CD4-positive, alpha-beta T cell (primary cell): Measurements from ENCODE around the gene C2orf42. TPM values are rescaled to one million over a fixed set of nuclear protein-coding genes. Genes with fewer than 3 reads are reported as not detected.
"Not testable (repeated sequence)": the region's sequence is repeated elsewhere in the genome, so short reads cannot be mapped to it uniquely, and the experiment has no call there.

ENCODE experiments used
- ATAC-seq: fragments of 200-7000 bp; cut with Tn5 transposase; one replicate; pipeline ENCODE4 v1.10.0; 2022; ENCODE audit warnings: mild to moderate bottlenecking; ENCODE audit not compliant: poor library complexity
- CTCF ChIA-PET: fragments of 350-600 bp; sonication (Branson Sonifier 250); formaldehyde crosslinking; loops from one replicate; lab custom pipeline; 2021; ENCODE audit warnings: antibody characterized with exemption, inconsistent platforms; lab: Charles Lee
- POLR2A ChIA-PET: fragments of 350-600 bp; sonication (Branson Sonifier 250); formaldehyde crosslinking; loops from one replicate; lab custom pipeline; 2021; ENCODE audit warnings: antibody characterized with exemption, inconsistent platforms; lab: Charles Lee
- DNase-seq, 14 experiments: peaks; one replicate each; pipeline ENCODE4 v3.0.0-alpha.2; 2013 to 2020; ENCODE audit warnings: mixed read lengths in 2 of 14
- H3K27ac ChIP-seq, 2 donors: one replicate each; pipeline versions ENCODE4 v1.5.1 to v1.7.0; 2013; ENCODE audit warnings: low read length in 2 of 2, low read depth in 1 of 2, mild to moderate bottlenecking in 1 of 2
- H3K27me3 ChIP-seq, 2 experiments: 1 replicate in 1 of 2; 2 replicates in 1 of 2; pipeline versions ENCODE4 v1.6.1 to v1.7.0; 2013; ENCODE audit warnings: low read length in 2 of 2, control low read depth in 1 of 2, mild to moderate bottlenecking in 1 of 2, moderate library complexity in 1 of 2; ENCODE audit not compliant: insufficient read depth in 2 of 2, control insufficient read depth in 1 of 2
- H3K36me3 ChIP-seq: one replicate; pipeline ENCODE4 v1.6.1; 2013; ENCODE audit warnings: low read length, control low read depth; ENCODE audit not compliant: insufficient read depth
- H3K4me1 ChIP-seq: one replicate; pipeline ENCODE4 v1.6.1; 2013; ENCODE audit warnings: low read length, control low read depth; ENCODE audit not compliant: insufficient read depth
- H3K4me3 ChIP-seq: one replicate; pipeline ENCODE4 v1.5.1; 2013; ENCODE audit warnings: mild to moderate bottlenecking, low read length, moderate library complexity
- H3K9me3 ChIP-seq, 2 experiments: 1 replicate in 1 of 2; 2 replicates in 1 of 2; pipeline versions ENCODE4 v1.6.1 to v1.7.0; 2013; ENCODE audit warnings: low read length in 2 of 2, mild to moderate bottlenecking in 2 of 2, control low read depth in 1 of 2, moderate library complexity in 1 of 2; ENCODE audit not compliant: control insufficient read depth in 1 of 2, insufficient read depth in 1 of 2
- H3K27ac Mint-ChIP-seq: one replicate; pipeline ENCODE4 v1.8.0; 2020; ENCODE audit warnings: mixed read lengths
- H3K27me3 Mint-ChIP-seq: one replicate; pipeline ENCODE4 v1.8.0; 2021; ENCODE audit warnings: mixed read lengths
- H3K36me3 Mint-ChIP-seq: one replicate; pipeline ENCODE4 v1.8.0; 2021; ENCODE audit warnings: low read depth, mixed read lengths
- H3K4me1 Mint-ChIP-seq: one replicate; pipeline ENCODE4 v1.8.0; 2021; ENCODE audit warnings: low read depth, mixed read lengths
- H3K4me3 Mint-ChIP-seq: one replicate; pipeline ENCODE4 v1.8.0; 2020; ENCODE audit warnings: mild to moderate bottlenecking, mixed read lengths
- H3K9me3 Mint-ChIP-seq: one replicate; pipeline ENCODE4 v1.8.0; 2020; ENCODE audit warnings: mixed read lengths
- intact Hi-C, 2 experiments: fragments of 100-400 bp; cut with DNase I in 1 of 2; cut with micrococcal nuclease in 1 of 2; formaldehyde crosslinking; loops; one replicate each; pipeline versions ENCODE4 v1.15.1 to v1.9.0; 2023 to 2025; cut with DNase I, micrococcal nuclease
- total RNA-seq, 174 experiments: library from RNA in 2 of 174; stranded (reverse) in 2 of 174; gene quantifications; one replicate each; pipeline ENCODE4 v1.2.3 and lab custom pipeline; 2021 to 2026
- TF ChIP-seq, protein P1 (sequence below): fragments of 200-600 bp; IDR thresholded peaks from one replicate; pipeline ENCODE4 v1.8.0; 2022; ENCODE audit warnings: antibody characterized with exemption, mild to moderate bottlenecking

The C2orf42 gene
- total RNA-seq, 2 experiments from 2014 or later: 16.9 to 18.4 TPM

DNA sequence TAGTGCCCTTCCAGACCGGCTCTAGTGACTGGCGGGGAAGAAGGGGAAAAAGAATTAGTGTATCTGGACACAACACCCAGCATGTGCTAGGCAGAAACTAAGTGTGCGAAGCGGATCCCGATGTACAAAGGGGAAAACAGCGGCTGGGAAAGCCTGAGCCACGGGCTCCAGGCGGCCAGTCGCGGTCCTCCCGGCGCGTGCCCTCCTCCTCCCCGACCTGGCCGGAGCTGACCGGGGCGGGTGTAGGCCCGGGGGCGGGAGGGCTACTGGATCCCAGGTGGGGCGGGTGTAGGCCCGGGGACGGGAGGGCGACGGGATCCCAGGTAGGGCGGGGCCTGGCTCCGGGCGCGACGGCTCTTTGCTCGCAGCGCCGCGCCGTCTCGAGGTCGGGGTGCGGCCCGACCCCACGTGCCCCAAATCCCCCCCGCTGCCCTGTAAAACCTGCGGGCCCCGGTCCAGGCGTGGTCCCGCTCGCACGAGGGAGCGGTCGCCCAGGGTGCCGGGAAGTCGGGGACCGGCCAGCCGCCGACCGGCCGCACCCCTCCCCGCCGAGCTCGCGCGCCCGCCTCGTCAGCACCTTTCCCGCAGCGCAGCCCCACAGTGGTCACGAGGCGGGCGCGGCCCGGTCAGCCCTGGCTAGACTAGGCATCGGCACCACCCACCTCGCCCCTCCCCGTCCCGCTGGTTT lies 48.8 kb downstream of the C2orf42 start:
- TF ChIP-seq, protein P1, sequence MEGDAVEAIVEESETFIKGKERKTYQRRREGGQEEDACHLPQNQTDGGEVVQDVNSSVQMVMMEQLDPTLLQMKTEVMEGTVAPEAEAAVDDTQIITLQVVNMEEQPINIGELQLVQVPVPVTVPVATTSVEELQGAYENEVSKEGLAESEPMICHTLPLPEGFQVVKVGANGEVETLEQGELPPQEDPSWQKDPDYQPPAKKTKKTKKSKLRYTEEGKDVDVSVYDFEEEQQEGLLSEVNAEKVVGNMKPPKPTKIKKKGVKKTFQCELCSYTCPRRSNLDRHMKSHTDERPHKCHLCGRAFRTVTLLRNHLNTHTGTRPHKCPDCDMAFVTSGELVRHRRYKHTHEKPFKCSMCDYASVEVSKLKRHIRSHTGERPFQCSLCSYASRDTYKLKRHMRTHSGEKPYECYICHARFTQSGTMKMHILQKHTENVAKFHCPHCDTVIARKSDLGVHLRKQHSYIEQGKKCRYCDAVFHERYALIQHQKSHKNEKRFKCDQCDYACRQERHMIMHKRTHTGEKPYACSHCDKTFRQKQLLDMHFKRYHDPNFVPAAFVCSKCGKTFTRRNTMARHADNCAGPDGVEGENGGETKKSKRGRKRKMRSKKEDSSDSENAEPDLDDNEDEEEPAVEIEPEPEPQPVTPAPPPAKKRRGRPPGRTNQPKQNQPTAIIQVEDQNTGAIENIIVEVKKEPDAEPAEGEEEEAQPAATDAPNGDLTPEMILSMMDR: no peak
- H3K4me3 Mint-ChIP-seq: peak overlapping the region; percentile 99
- ChIA-PET POLR2A (interaction anchor here (0.9 to 15.8 kb wide), 20 partner anchors 9 to 705 kb away, joined by 3 to 932 read pairs (median 12); partner anchors contain the start of genes AAK1, C2orf42, MXD1 and NFU1), CTCF (interaction anchor here (1.1 to 5.6 kb wide), 14 partner anchors 9 to 229 kb away, joined by 3 to 55 read pairs (median 10); partner anchors contain the start of genes C2orf42, MXD1, PCBP1 and SNRPG)
- intact Hi-C loops: loop anchor here (1.0 to 2.0 kb wide), 8 partner anchors 9 to 230 kb away; partner anchors contain the start of genes C2orf42 (in 2 of the 2) and PCBP1 (in 2 of the 2)
- ATAC-seq: peak; percentile 28
- Histone ChIP-seq H3K4me1 (peaks cover 67% of the 10 kb centered on the region), H3K27ac (peak overlapping the region; percentile 97 to 99), H3K27me3 (no peaks in the 10 kb centered on the region), H3K36me3 (no peaks in the 10 kb centered on the region), H3K9me3 (no peaks in the 10 kb centered on the region), H3K4me3 (peak overlapping the region; percentile 59)
- H3K9me3 Mint-ChIP-seq: no peaks in the 10 kb centered on the region
- H3K27me3 Mint-ChIP-seq: no peaks in the 10 kb centered on the region
- DNase-seq: peak in 3 of 14 experiments; percentile 45 to 71 (median 58)
- peak overlapping the region; percentile 99 for H3K27ac Mint-ChIP-seq
- H3K36me3 Mint-ChIP-seq: peaks cover 15% of the 10 kb centered on the region
- H3K4me1 Mint-ChIP-seq: peaks cover 61% of the 10 kb centered on the region

GRCh38 chr2:70141212-70141901 lies 49.5 kb downstream of the C2orf42 start:
- H3K27me3 Mint-ChIP-seq: no peaks in the 10 kb centered on the region
- peak; percentile 39 for ATAC-seq
- Histone ChIP-seq H3K9me3 (no peaks in the 10 kb centered on the region), H3K4me3 (peak overlapping the region; percentile 59), H3K27ac (peak overlapping the region; percentile 97 to 99), H3K36me3 (no peaks in the 10 kb centered on the region), H3K27me3 (no peaks in the 10 kb centered on the region), H3K4me1 (peaks cover 71% of the 10 kb centered on the region)
- ChIA-PET POLR2A (interaction anchor here (3.2 to 15.8 kb wide), 7 partner anchors 8 to 228 kb away, joined by 15 to 932 read pairs (median 90); partner anchors contain the start of genes C2orf42, MXD1 and PCBP1), CTCF (interaction anchor here (0.6 to 5.6 kb wide), 6 partner anchors 8 to 1190 kb away, joined by 3 to 47 read pairs (median 20); partner anchors contain the start of genes PCBP1 and ZNF638)
- peak overlapping the region; percentile 92 for H3K4me3 Mint-ChIP-seq
- intact Hi-C loops: loop anchor here in 1 of 2 experiments (1.0 kb wide), 4 partner anchors 8 to 72 kb away; partner anchors contain the start of gene PCBP1
- no peaks in the 10 kb centered on the region for H3K9me3 Mint-ChIP-seq
- H3K27ac Mint-ChIP-seq: peak overlapping the region; percentile 99
- H3K4me1 Mint-ChIP-seq: peaks cover 63% of the 10 kb centered on the region
- DNase-seq: peak in 13 of 14 experiments; percentile 37 to 85 (median 55)
- TF ChIP-seq, protein P1: peak; percentile 43
- H3K36me3 Mint-ChIP-seq: peaks cover 15% of the 10 kb centered on the region

DNA sequence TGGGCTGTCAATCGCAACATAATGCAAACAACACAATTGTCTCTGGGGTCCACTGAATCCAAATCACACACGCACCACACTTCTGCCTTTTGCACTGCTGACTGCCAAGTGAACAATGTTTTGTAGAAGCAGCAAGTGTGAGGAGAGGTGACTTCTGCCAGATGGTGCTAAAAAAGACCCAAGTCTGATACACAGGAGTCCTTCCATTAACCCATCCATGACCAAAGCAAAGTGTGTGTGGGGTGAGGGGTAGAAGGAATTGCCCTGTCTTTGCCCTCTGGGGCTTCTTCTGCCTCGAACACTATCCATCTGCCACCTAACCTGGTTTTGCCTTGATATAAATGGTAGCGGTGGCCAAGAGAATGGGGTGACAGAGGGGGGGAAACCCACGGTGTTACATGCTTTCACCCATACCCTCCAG lies 50.0 kb downstream of the C2orf42 start:
- intact Hi-C loops: loop anchor here in 1 of 2 experiments (1.0 kb wide), 4 partner anchors 8 to 72 kb away; partner anchors contain the start of gene PCBP1
- Histone ChIP-seq H3K4me1 (peaks cover 72% of the 10 kb centered on the region), H3K27me3 (no peaks in the 10 kb centered on the region), H3K4me3 (peak overlapping the region; percentile 59), H3K27ac (peak overlapping the region; percentile 97 to 99), H3K9me3 (no peaks in the 10 kb centered on the region), H3K36me3 (no peaks in the 10 kb centered on the region)
- H3K27me3 Mint-ChIP-seq: no peaks in the 10 kb centered on the region
- H3K4me1 Mint-ChIP-seq: peaks cover 68% of the 10 kb centered on the region
- peak overlapping the region; percentile 92 for H3K4me3 Mint-ChIP-seq
- ChIA-PET CTCF (interaction anchor here (1.7 to 5.6 kb wide), 5 partner anchors 8 to 71 kb away, joined by 5 to 47 read pairs (median 23); partner anchors contain the start of gene PCBP1), POLR2A (interaction anchor here (2.0 to 15.8 kb wide), 7 partner anchors 7 to 227 kb away, joined by 6 to 932 read pairs (median 90); partner anchors contain the start of genes MXD1 and PCBP1)
- peaks cover 15% of the 10 kb centered on the region for H3K36me3 Mint-ChIP-seq
- DNase-seq (no peak), ATAC-seq (no peak)
- no peaks in the 10 kb centered on the region for H3K9me3 Mint-ChIP-seq
- TF ChIP-seq, protein P1: no peak
- H3K27ac Mint-ChIP-seq: peak overlapping the region; percentile 99

GRCh38 chr2:70134323-70134983 lies 56.4 kb downstream of the C2orf42 start:
- H3K27me3 Mint-ChIP-seq, H3K36me3 Mint-ChIP-seq, H3K4me3 ChIP-seq, H3K36me3 ChIP-seq, intact Hi-C loops, H3K9me3 ChIP-seq, H3K9me3 Mint-ChIP-seq, H3K27me3 ChIP-seq, ATAC-seq: not testable (repeated sequence)
- ChIA-PET POLR2A (interaction anchor here (1.6 to 15.8 kb wide), 12 partner anchors 8 to 490 kb away, joined by 3 to 932 read pairs (median 50); partner anchors contain the start of genes AAK1, C2orf42, MXD1 and PCBP1), CTCF (interaction anchor here (0.8 to 4.3 kb wide), 8 partner anchors 8 to 66 kb away, joined by 3 to 19 read pairs (median 6); no protein-coding TSS in a partner anchor)
- peak overlapping the region; percentile 76 to 84 for H3K27ac ChIP-seq
- H3K4me3 Mint-ChIP-seq: peak overlapping the region; percentile 83
- DNase-seq: peak in 1 of 14 experiments; percentile 30
- peaks cover 99% of the 10 kb centered on the region for H3K4me1 ChIP-seq
- H3K4me1 Mint-ChIP-seq: peaks cover 77% of the 10 kb centered on the region
- H3K27ac Mint-ChIP-seq: peak overlapping the region; percentile 96
